Measurements from ENCODE around the gene VPS4B. TPM values are rescaled to one million over a fixed set of nuclear protein-coding genes. Genes with fewer than 3 reads are reported as not detected.

The VPS4B gene
- total RNA-seq, 1 donor from 2014 or later, result 65.5 TPM

GRCh38 chr18:63439334-63439733 lies 17.1 kb upstream of the VPS4B start:
- FAIRE-seq, result peak; percentile 70
- peak; percentile 41 for DNase-seq (ENCODE audit: low read depth)

GRCh38 chr18:63438181-63438580 lies 15.9 kb upstream of the VPS4B start:
- H3K4me2 ChIP-seq (ENCODE audit: low read length), result no peak overlapping the region
- peaks cover 12% of the 10 kb centered on the region for H3K27me3 ChIP-seq (ENCODE audit: insufficient read depth, low read length)
- H3K9me3 ChIP-seq (ENCODE audit: insufficient read depth, low read depth, low read length), result no peaks in the 10 kb centered on the region
- no peak for TF ChIP-seq CTCF (IDR thresholded peaks at IDR 0.05; ENCODE audit: insufficient read depth, low read depth, low read length)
- no peak for TF ChIP-seq EZH2 (IDR thresholded peaks at IDR 0.05; ENCODE audit: insufficient read depth, low read length)
- no peaks in the 10 kb centered on the region for H4K20me1 ChIP-seq (ENCODE audit: insufficient read depth, low read length)
- no peak overlapping the region for H3K4me3 ChIP-seq (ENCODE audit: insufficient read depth, low read depth, low read length)
- H3K4me1 ChIP-seq (ENCODE audit: insufficient read depth, low read length), result no peaks in the 10 kb centered on the region
- DNase-seq (ENCODE audit: low read depth), result no peak
- peaks cover 6% of the 10 kb centered on the region for H3K27me3 Mint-ChIP-seq (ENCODE audit: low read depth, unreplicated experiment)
- no peak overlapping the region for H3K9ac ChIP-seq (ENCODE audit: low read length)
- FAIRE-seq, result no peak
- peaks cover 8% of the 10 kb centered on the region for H3K4me1 Mint-ChIP-seq (ENCODE audit: low read depth, unreplicated experiment)
- no peaks in the 10 kb centered on the region for H3K79me2 ChIP-seq (ENCODE audit: insufficient read depth, low read length)
- H3K27ac Mint-ChIP-seq (ENCODE audit: unreplicated experiment), result peak overlapping the region; percentile 18
- H3K4me3 Mint-ChIP-seq (ENCODE audit: unreplicated experiment), result no peak overlapping the region
- H2AFZ ChIP-seq (ENCODE audit: low read depth, low read length), result no peak overlapping the region
- H3K36me3 ChIP-seq (ENCODE audit: insufficient read depth, low read length), result no peaks in the 10 kb centered on the region
- no peaks in the 10 kb centered on the region for H3K9me3 Mint-ChIP-seq (ENCODE audit: unreplicated experiment)
- no peaks in the 10 kb centered on the region for H3K36me3 Mint-ChIP-seq (ENCODE audit: low read depth, unreplicated experiment)
- no peak overlapping the region for H3K27ac ChIP-seq (ENCODE audit: low read depth, low read length)

More at GRCh38 chr18:63439334-63439733, 17.1 kb upstream of the VPS4B start:
- Mint-ChIP-seq H3K4me1 (ENCODE audit: low read depth, unreplicated experiment) (peaks cover 8% of the 10 kb centered on the region), H3K4me3 (ENCODE audit: unreplicated experiment) (no peak overlapping the region), H3K27me3 (ENCODE audit: low read depth, unreplicated experiment) (peaks cover 6% of the 10 kb centered on the region), H3K36me3 (ENCODE audit: low read depth, unreplicated experiment) (no peaks in the 10 kb centered on the region), H3K9me3 (ENCODE audit: unreplicated experiment) (no peaks in the 10 kb centered on the region), H3K27ac (ENCODE audit: unreplicated experiment) (no peak overlapping the region)
- H3K9me3 ChIP-seq (ENCODE audit: insufficient read depth, low read depth, low read length), result no peaks in the 10 kb centered on the region
- H3K4me2 ChIP-seq (ENCODE audit: low read length), result no peak overlapping the region
- H3K4me3 ChIP-seq (ENCODE audit: insufficient read depth, low read depth, low read length), result no peak overlapping the region
- H2AFZ ChIP-seq (ENCODE audit: low read depth, low read length), result peak overlapping the region; percentile 53
- no peaks in the 10 kb centered on the region for H3K36me3 ChIP-seq (ENCODE audit: insufficient read depth, low read length)
- no peaks in the 10 kb centered on the region for H4K20me1 ChIP-seq (ENCODE audit: insufficient read depth, low read length)
- no peaks in the 10 kb centered on the region for H3K79me2 ChIP-seq (ENCODE audit: insufficient read depth, low read length)
- no peak overlapping the region for H3K27ac ChIP-seq (ENCODE audit: low read depth, low read length)
- H3K4me1 ChIP-seq (ENCODE audit: insufficient read depth, low read length), result no peaks in the 10 kb centered on the region
- peaks cover 11% of the 10 kb centered on the region for H3K27me3 ChIP-seq (ENCODE audit: insufficient read depth, low read length)
- no peak overlapping the region for H3K9ac ChIP-seq (ENCODE audit: low read length)
- TF ChIP-seq CTCF (IDR thresholded peaks at IDR 0.05; ENCODE audit: insufficient read depth, low read depth, low read length), result peak; percentile 89
- TF ChIP-seq EZH2 (IDR thresholded peaks at IDR 0.05; ENCODE audit: insufficient read depth, low read length), result no peak

- Mint-ChIP-seq H3K27me3 (ENCODE audit: low read depth, unreplicated experiment) (peaks cover 10% of the 10 kb centered on the region), H3K4me1 (ENCODE audit: low read depth, unreplicated experiment) (peaks cover 4% of the 10 kb centered on the region), H3K36me3 (ENCODE audit: low read depth, unreplicated experiment) (no peaks in the 10 kb centered on the region), H3K4me3 (ENCODE audit: unreplicated experiment) (no peak overlapping the region), H3K9me3 (ENCODE audit: unreplicated experiment) (no peaks in the 10 kb centered on the region), H3K27ac (ENCODE audit: unreplicated experiment) (no peak overlapping the region)
- no peaks in the 10 kb centered on the region for H3K36me3 ChIP-seq (ENCODE audit: insufficient read depth, low read length)
- H2AFZ ChIP-seq (ENCODE audit: low read depth, low read length), result no peak overlapping the region
- no peak overlapping the region for H3K27ac ChIP-seq (ENCODE audit: low read depth, low read length)
- DNase-seq (ENCODE audit: low read depth) (no peak), FAIRE-seq (no peak)
- H3K4me3 ChIP-seq (ENCODE audit: insufficient read depth, low read depth, low read length), result no peak overlapping the region
- no peaks in the 10 kb centered on the region for H4K20me1 ChIP-seq (ENCODE audit: insufficient read depth, low read length)
- H3K27me3 ChIP-seq (ENCODE audit: insufficient read depth, low read length), result peaks cover 18% of the 10 kb centered on the region
- no peaks in the 10 kb centered on the region for H3K79me2 ChIP-seq (ENCODE audit: insufficient read depth, low read length)
- TF ChIP-seq CTCF (IDR thresholded peaks at IDR 0.05; ENCODE audit: insufficient read depth, low read depth, low read length) (no peak), EZH2 (IDR thresholded peaks at IDR 0.05; ENCODE audit: insufficient read depth, low read length) (no peak)
- H3K4me2 ChIP-seq (ENCODE audit: low read length), result no peak overlapping the region
- no peaks in the 10 kb centered on the region for H3K9me3 ChIP-seq (ENCODE audit: insufficient read depth, low read depth, low read length)
- H3K4me1 ChIP-seq (ENCODE audit: insufficient read depth, low read length), result no peaks in the 10 kb centered on the region
- H3K9ac ChIP-seq (ENCODE audit: low read length), result no peak overlapping the region
Observed at GRCh38 chr18:63433334-63433866, 11.1 kb upstream of the VPS4B start.

Measured in astrocyte (in vitro differentiated cells and primary cell).